ENCODE results near the gene PDE4D.

DNA sequence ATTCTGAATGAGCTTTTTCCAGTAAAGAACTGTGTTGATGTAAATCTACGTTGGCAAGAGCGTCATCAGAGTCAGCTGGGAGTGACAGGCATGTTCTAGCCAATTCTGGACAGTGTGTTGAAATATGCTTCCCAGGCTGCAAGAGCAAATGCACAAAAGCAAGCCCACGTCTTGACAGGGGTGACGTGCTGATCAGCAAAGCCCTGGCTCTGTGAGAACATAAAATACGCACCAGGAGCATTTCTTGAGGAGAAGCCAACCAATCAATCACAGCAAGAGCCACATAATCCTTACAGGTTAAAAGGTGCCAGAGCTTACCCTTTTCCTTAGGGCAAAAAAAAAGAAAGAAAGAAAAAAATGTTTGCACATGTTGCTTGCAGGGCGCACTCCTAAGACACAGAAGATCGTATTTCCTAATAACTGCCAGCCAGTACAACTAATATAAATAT is 148.1 kb downstream of the PDE4D start:
- TF ChIP-seq POLR2AphosphoS5 (IDR thresholded peaks at IDR 0.05; ENCODE audit: low read depth, low read length): no peak
- TF ChIP-seq SIN3A (IDR thresholded peaks at IDR 0.05; ENCODE audit: borderline replicate concordance, insufficient read depth, low read length): 0 out of 2 replicates have a peak, but pooled peaks have one; percentile 72
